SK-N-MC (cell line): ENCODE measurements around the gene KRT5.
A peak's percentile ranks its signal among the peaks of the same experiment; 100 is the strongest.
"Not testable (repeated sequence)": the region's sequence is repeated elsewhere in the genome, so short reads cannot be mapped to it uniquely, and the experiment has no call there.

Experiments
- DNase-seq: peaks from one replicate; pipeline ENCODE4 v3.0.0-alpha.2; 2011; ENCODE audit warnings: low read depth, low spot score
- H3K27ac ChIP-seq: fragments of 200-600 bp; sonication (generic); 2 replicates; pipeline ENCODE4 v1.5.1; 2016; ENCODE audit warnings: mixed run types
- H3K36me3 ChIP-seq: fragments of 200-600 bp; sonication (generic); 2 replicates; pipeline ENCODE4 v1.6.1; 2017; ENCODE audit warnings: antibody characterized with exemption, low read length, mixed read lengths; ENCODE audit not compliant: insufficient read depth
- H3K4me3 ChIP-seq: fragments of 200-600 bp; sonication (generic); 2 replicates; pipeline ENCODE4 v1.5.1; 2016
- H3K9ac ChIP-seq: fragments of 200-600 bp; sonication (generic); 2 replicates; pipeline ENCODE4 v1.8.0; 2017; ENCODE audit warnings: mixed run types, mixed read lengths; ENCODE audit not compliant: insufficient read length
- H3K9me3 ChIP-seq: fragments of 200-600 bp; sonication (generic); 2 replicates; pipeline ENCODE4 v1.6.1; 2017; ENCODE audit warnings: low read depth, mild to moderate bottlenecking, antibody characterized with exemption, low read length, moderate library complexity, mixed read lengths
- EZH2 ChIP-seq: fragments of 200-600 bp; sonication (generic); IDR thresholded peaks from one replicate; pipeline ENCODE4 v1.6.1; 2017; ENCODE audit warnings: antibody characterized with exemption
- FOXP2 ChIP-seq: optimal IDR thresholded peaks from 2 replicates; pipeline ENCODE3; 2011; ENCODE audit warnings: mild to moderate bottlenecking, moderate library complexity; ENCODE audit not compliant: insufficient read depth; ENCODE audit errors: extremely low read length, control extremely low read depth
- POLR2AphosphoS5 ChIP-seq: IDR thresholded peaks from 2 replicates; pipeline ENCODE4 v1.6.1; 2012; ENCODE audit warnings: mild to moderate bottlenecking, low read depth, low read length, borderline replicate concordance

Gene KRT5

DNA sequence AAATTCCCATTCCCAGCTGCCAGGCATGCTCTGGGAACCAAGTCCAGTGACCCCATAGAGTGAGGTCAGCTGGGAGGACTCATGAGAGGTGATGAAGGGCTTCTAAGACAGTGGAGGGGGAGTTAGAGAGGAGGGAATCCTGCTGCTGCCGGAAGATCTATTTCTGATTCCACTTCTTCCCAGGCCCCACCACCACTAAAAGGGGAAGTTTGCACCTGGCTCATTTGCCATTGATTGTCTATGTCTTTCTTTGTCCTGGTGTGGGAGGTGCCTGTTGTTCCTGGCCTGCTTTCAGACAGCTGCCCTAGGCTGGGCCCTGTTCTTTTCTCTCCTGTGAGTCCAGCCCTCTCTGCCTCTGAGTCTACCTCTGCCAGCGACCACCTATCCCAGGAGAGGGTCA lies 24.1 kb downstream of the KRT5 start:
- H3K36me3 ChIP-seq, result no peaks in the 10 kb centered on the region
- no peak for DNase-seq
- no peak overlapping the region for H3K9ac ChIP-seq
- H3K4me3 ChIP-seq, result no peak overlapping the region
- no peaks in the 10 kb centered on the region for H3K9me3 ChIP-seq
- no peak for TF ChIP-seq POLR2AphosphoS5
- no peak for TF ChIP-seq EZH2
- TF ChIP-seq FOXP2, result no peak
- no peak overlapping the region for H3K27ac ChIP-seq

- Histone ChIP-seq H3K9ac (no peak overlapping the region), H3K36me3 (no peaks in the 10 kb centered on the region), H3K4me3 (no peak overlapping the region), H3K27ac (no peak overlapping the region), H3K9me3 (no peaks in the 10 kb centered on the region)
- TF ChIP-seq POLR2AphosphoS5 (no peak), FOXP2 (no peak), EZH2 (no peak)
- no peak for DNase-seq
These were observed 24.8 kb downstream of the KRT5 start for GRCh38 chr12:52495389-52495788.

DNA sequence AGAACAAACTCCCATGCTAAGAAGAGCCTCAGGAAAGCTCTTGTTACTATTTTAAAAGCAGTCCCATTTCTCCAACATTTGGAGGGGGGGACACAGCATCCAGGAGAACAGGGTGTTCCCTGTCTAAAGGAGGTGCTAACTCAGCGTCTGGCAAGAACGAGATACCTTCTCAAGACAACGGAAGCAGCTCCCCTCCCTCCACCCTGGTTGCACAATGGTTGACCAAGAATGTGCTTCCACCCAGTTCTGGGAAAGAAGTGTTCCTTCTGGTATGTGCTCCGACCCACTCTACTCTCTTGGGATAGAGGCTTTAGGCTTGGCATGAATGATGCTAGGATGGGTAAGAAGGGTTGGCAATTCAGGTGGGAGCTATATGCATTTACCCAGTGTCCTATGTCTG lies 25.7 kb downstream of the KRT5 start:
- no peak overlapping the region for H3K27ac ChIP-seq
- H3K9ac ChIP-seq, result no peak overlapping the region
- DNase-seq, result no peak
- H3K9me3 ChIP-seq, result no peaks in the 10 kb centered on the region
- no peak for TF ChIP-seq EZH2
- no peaks in the 10 kb centered on the region for H3K36me3 ChIP-seq
- no peak overlapping the region for H3K4me3 ChIP-seq

DNA sequence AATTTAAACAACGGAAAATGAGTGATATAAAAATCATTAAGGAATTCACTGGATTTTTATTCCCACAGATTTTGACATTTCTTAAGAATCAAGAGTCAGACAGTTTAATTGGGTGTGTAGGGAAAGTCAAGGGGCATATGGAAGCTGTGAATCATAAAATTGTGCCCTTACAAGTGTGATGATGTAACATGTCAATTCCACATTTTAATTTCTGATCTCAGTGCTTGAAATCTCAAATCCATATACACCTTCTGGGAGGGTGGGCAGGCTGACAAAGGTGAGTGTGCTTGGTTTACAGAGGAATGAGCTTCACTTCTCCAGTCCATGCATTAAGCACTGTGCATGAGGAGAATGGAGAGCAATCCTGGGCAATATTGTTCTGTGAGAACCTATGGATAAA lies 26.1 kb downstream of the KRT5 start:
- DNase-seq, result no peak
- no peaks in the 10 kb centered on the region for H3K9me3 ChIP-seq
- H3K4me3 ChIP-seq, result no peak overlapping the region
- no peak for TF ChIP-seq FOXP2
- no peak for TF ChIP-seq EZH2
- no peak for TF ChIP-seq POLR2AphosphoS5
- no peak overlapping the region for H3K9ac ChIP-seq
- H3K27ac ChIP-seq, result no peak overlapping the region
- H3K36me3 ChIP-seq, result no peaks in the 10 kb centered on the region

- Histone ChIP-seq H3K9me3 (no peaks in the 10 kb centered on the region), H3K36me3 (no peaks in the 10 kb centered on the region), H3K4me3 (no peak within 1 kb of the TSS), H3K9ac (no peak within 1 kb of the TSS), H3K27ac (no peak within 1 kb of the TSS)
- TF ChIP-seq EZH2, result no peak
- no peak for DNase-seq
These were observed 27.0 kb downstream of the KRT5 start, which contains the start of gene KRT6A for GRCh38 chr12:52493172-52493571. Gene KRT6A, minus strand, starts transcription at chr12:52493257. Its CDS starts 69 bp downstream, at chr12:52493188.

DNA sequence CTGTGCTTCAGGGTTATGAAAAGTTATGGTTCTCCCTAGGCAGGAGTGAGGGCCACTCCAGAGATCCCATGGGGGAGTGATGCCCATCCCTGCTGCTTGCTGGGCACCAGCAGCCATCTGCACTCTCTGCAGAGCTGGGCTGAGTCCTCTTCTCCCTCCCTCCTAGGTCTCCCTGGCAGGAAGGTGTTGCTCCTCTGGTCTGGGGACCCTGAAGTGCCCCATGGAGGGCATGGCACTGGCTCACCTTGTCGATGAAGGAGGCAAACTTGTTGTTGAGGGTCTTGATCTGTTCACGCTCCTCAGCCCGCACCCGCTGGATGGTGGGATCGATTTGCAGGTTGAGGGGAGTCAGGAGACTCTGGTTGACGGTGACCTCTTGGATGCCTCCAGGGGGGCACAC lies 27.8 kb downstream of the KRT5 start:
- not testable (repeated sequence) for H3K27ac ChIP-seq, DNase-seq, H3K36me3 ChIP-seq, H3K9ac ChIP-seq, H3K9me3 ChIP-seq, H3K4me3 ChIP-seq

GRCh38 chr12:52491495-52491894 lies 28.7 kb downstream of the KRT5 start:
- not testable (repeated sequence) for H3K27ac ChIP-seq, H3K9me3 ChIP-seq, H3K4me3 ChIP-seq, H3K36me3 ChIP-seq, DNase-seq, H3K9ac ChIP-seq
- peak; percentile 68 for TF ChIP-seq EZH2

- Histone ChIP-seq H3K4me3 (no peak overlapping the region), H3K36me3 (no peaks in the 10 kb centered on the region), H3K27ac (no peak overlapping the region), H3K9ac (no peak overlapping the region), H3K9me3 (no peaks in the 10 kb centered on the region)
- no peak for DNase-seq
- TF ChIP-seq EZH2 (no peak), FOXP2 (no peak), POLR2AphosphoS5 (no peak)
These were observed 31.5 kb downstream of the KRT5 start for GRCh38 chr12:52488736-52489135.

- DNase-seq, H3K9ac ChIP-seq, H3K36me3 ChIP-seq, H3K9me3 ChIP-seq, H3K4me3 ChIP-seq, H3K27ac ChIP-seq: not testable (repeated sequence)
These were observed 32.3 kb downstream of the KRT5 start for GRCh38 chr12:52487744-52488443.

GRCh38 chr12:52487211-52487610 lies 33.0 kb downstream of the KRT5 start:
- H3K4me3 ChIP-seq, result no peak overlapping the region
- no peaks in the 10 kb centered on the region for H3K36me3 ChIP-seq
- no peaks in the 10 kb centered on the region for H3K9me3 ChIP-seq
- no peak overlapping the region for H3K27ac ChIP-seq
- H3K9ac ChIP-seq, result no peak overlapping the region
- no peak for DNase-seq
- TF ChIP-seq POLR2AphosphoS5, result no peak
- no peak for TF ChIP-seq EZH2
- no peak for TF ChIP-seq FOXP2
